ENCODE data around the gene STARD13. TPM values are rescaled to one million over a fixed set of nuclear protein-coding genes. Genes with fewer than 3 reads are reported as not detected.
A peak's percentile ranks its signal among the peaks of the same experiment; 100 is the strongest.

Gene STARD13
- total and polyA plus RNA-seq, 4 donors: 14.2 to 51.4 (median 22.2) TPM

DNA sequence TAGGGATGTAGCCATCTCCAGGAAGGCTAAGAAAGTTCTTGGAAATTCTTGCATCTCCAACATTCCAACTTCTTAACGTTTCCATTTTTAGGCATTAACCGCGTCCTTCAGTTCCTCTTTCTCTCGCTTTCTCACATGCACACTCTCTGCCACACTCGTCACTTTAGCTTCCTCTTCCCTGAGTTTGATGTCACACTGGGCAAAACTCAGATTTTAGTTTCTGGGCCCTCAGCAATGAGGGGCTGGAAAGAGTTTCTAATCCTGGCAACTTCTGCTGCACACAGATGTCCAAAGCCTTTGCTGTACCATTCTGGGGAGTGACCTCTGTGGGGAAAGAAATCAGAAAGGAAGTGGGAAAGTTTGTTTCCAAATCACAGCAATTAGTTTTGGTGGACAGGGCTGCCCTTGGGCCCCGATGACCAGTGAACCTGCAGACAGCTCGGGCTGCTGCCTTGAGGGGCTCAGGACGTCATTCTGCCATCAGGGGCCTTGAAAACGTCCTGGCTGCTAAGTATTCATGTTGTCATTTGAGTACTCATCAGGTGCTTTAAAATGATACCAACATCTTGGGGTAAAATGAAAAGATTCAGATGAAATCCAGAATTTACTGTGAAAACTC lies 180.1 kb downstream of the STARD13 start:
- WGBS (ENCODE audit: insufficient coverage): 90% methylated on average over 9 of the region's 9 CpGs
- H3K27me3 ChIP-seq (ENCODE audit: control insufficient read depth, insufficient read depth, low read length): no peaks in the 10 kb centered on the region
- no peak overlapping the region for H3K27ac ChIP-seq (ENCODE audit: low read depth, low read length)
- H3K9me3 ChIP-seq (ENCODE audit: control insufficient read depth, insufficient read depth, low read length): no peaks in the 10 kb centered on the region
- H3K36me3 ChIP-seq (ENCODE audit: control insufficient read depth, insufficient read depth, low read length): peaks cover 23% of the 10 kb centered on the region
- H3K4me1 ChIP-seq (ENCODE audit: control insufficient read depth, insufficient read depth, low read length): peaks cover 6% of the 10 kb centered on the region
- H3K4me3 ChIP-seq (ENCODE audit: low read depth, low read length): no peak overlapping the region
- peak in 1 of 6 donors; percentile 17 for DNase-seq (ENCODE audit: low read depth in 4 of 6, low spot score in 6 of 6)

DNA sequence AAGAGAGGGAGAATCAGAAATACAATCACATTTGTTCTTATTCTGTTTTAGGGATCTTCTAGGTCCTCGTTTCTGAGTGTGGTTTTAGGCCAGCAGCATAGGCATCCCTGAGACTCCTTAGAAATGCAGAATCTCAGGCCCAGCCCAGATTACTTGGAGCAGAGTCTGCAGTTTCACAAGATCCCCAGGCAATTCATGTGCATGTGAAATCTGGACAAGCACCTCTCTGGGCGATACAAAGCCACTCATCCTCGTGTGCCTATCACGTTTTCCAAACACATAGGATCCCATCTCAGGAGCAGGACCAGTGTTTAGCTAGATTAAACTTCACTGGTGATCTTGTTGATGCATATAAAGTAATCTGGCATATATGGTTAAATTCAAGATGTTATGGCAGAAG lies 182.1 kb downstream of the STARD13 start:
- Histone ChIP-seq H3K27ac (ENCODE audit: low read depth, low read length) (no peak overlapping the region), H3K9me3 (ENCODE audit: control insufficient read depth, insufficient read depth, low read length) (no peaks in the 10 kb centered on the region), H3K36me3 (ENCODE audit: control insufficient read depth, insufficient read depth, low read length) (peaks cover 16% of the 10 kb centered on the region), H3K4me1 (ENCODE audit: control insufficient read depth, insufficient read depth, low read length) (no peaks in the 10 kb centered on the region), H3K4me3 (ENCODE audit: low read depth, low read length) (no peak overlapping the region), H3K27me3 (ENCODE audit: control insufficient read depth, insufficient read depth, low read length) (no peaks in the 10 kb centered on the region)
- WGBS (ENCODE audit: insufficient coverage): 86% methylated on average over 1 of the region's 4 CpGs
- no peak for DNase-seq (ENCODE audit: low read depth in 4 of 6, low spot score in 6 of 6)

- no peaks in the 10 kb centered on the region for H3K27me3 ChIP-seq (ENCODE audit: control insufficient read depth, insufficient read depth, low read length)
- peaks cover 13% of the 10 kb centered on the region for H3K36me3 ChIP-seq (ENCODE audit: control insufficient read depth, insufficient read depth, low read length)
- no peaks in the 10 kb centered on the region for H3K9me3 ChIP-seq (ENCODE audit: control insufficient read depth, insufficient read depth, low read length)
- no peaks in the 10 kb centered on the region for H3K4me1 ChIP-seq (ENCODE audit: control insufficient read depth, insufficient read depth, low read length)
- no peak overlapping the region for H3K4me3 ChIP-seq (ENCODE audit: low read depth, low read length)
- DNase-seq (ENCODE audit: low read depth in 4 of 6, low spot score in 6 of 6): no peak
- H3K27ac ChIP-seq (ENCODE audit: low read depth, low read length): no peak overlapping the region
- WGBS (ENCODE audit: insufficient coverage): no CpG with 5 or more reads among the region's 2 CpGs
Observed at GRCh38 chr13:33101835-33102234, 183.7 kb downstream of the STARD13 start.

GRCh38 chr13:33100886-33101285 lies 184.7 kb downstream of the STARD13 start:
- H3K27me3 ChIP-seq (ENCODE audit: control insufficient read depth, insufficient read depth, low read length): no peaks in the 10 kb centered on the region
- H3K4me1 ChIP-seq (ENCODE audit: control insufficient read depth, insufficient read depth, low read length): no peaks in the 10 kb centered on the region
- no peak overlapping the region for H3K4me3 ChIP-seq (ENCODE audit: low read depth, low read length)
- no CpG with 5 or more reads among the region's 3 CpGs for WGBS (ENCODE audit: insufficient coverage)
- H3K36me3 ChIP-seq (ENCODE audit: control insufficient read depth, insufficient read depth, low read length): peaks cover 6% of the 10 kb centered on the region
- no peak for DNase-seq (ENCODE audit: low read depth in 4 of 6, low spot score in 6 of 6)
- H3K27ac ChIP-seq (ENCODE audit: low read depth, low read length): no peak overlapping the region
- no peaks in the 10 kb centered on the region for H3K9me3 ChIP-seq (ENCODE audit: control insufficient read depth, insufficient read depth, low read length)

DNA sequence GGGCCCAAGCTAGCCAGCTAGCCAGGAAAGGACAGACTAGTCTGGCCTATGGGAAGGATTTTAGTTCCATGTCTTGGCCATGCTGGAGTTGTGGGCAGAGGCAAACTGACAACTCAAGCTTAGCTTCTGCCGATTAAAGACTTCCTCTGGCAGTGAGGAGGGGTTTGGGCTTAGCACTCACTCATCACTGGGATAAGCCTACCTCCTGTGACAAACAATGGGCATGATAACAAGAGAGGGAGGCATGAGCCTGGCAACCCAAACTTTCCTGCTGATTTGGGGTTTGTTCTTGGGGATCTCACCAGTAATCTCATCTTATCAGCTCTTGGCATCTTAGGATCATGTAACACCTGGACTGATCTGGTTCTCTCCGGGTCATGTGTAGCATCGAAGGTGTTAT lies 185.7 kb downstream of the STARD13 start:
- no peak overlapping the region for H3K27ac ChIP-seq (ENCODE audit: low read depth, low read length)
- no peaks in the 10 kb centered on the region for H3K4me1 ChIP-seq (ENCODE audit: control insufficient read depth, insufficient read depth, low read length)
- DNase-seq (ENCODE audit: low read depth in 4 of 6, low spot score in 6 of 6): no peak
- H3K36me3 ChIP-seq (ENCODE audit: control insufficient read depth, insufficient read depth, low read length): no peaks in the 10 kb centered on the region
- no peaks in the 10 kb centered on the region for H3K9me3 ChIP-seq (ENCODE audit: control insufficient read depth, insufficient read depth, low read length)
- no peaks in the 10 kb centered on the region for H3K27me3 ChIP-seq (ENCODE audit: control insufficient read depth, insufficient read depth, low read length)
- no CpG with 5 or more reads among the region's 3 CpGs for WGBS (ENCODE audit: insufficient coverage)
- H3K4me3 ChIP-seq (ENCODE audit: low read depth, low read length): no peak overlapping the region

GRCh38 chr13:33096886-33097605 lies 188.5 kb downstream of the STARD13 start:
- DNase-seq (ENCODE audit: low read depth in 4 of 6, low spot score in 6 of 6): no peak
- no peak overlapping the region for H3K27ac ChIP-seq (ENCODE audit: low read depth, low read length)
- no peaks in the 10 kb centered on the region for H3K27me3 ChIP-seq (ENCODE audit: control insufficient read depth, insufficient read depth, low read length)
- no peaks in the 10 kb centered on the region for H3K9me3 ChIP-seq (ENCODE audit: control insufficient read depth, insufficient read depth, low read length)
- no CpG with 5 or more reads among the region's 2 CpGs for WGBS (ENCODE audit: insufficient coverage)
- H3K4me1 ChIP-seq (ENCODE audit: control insufficient read depth, insufficient read depth, low read length): no peaks in the 10 kb centered on the region
- no peak overlapping the region for H3K4me3 ChIP-seq (ENCODE audit: low read depth, low read length)
- no peaks in the 10 kb centered on the region for H3K36me3 ChIP-seq (ENCODE audit: control insufficient read depth, insufficient read depth, low read length)

DNA sequence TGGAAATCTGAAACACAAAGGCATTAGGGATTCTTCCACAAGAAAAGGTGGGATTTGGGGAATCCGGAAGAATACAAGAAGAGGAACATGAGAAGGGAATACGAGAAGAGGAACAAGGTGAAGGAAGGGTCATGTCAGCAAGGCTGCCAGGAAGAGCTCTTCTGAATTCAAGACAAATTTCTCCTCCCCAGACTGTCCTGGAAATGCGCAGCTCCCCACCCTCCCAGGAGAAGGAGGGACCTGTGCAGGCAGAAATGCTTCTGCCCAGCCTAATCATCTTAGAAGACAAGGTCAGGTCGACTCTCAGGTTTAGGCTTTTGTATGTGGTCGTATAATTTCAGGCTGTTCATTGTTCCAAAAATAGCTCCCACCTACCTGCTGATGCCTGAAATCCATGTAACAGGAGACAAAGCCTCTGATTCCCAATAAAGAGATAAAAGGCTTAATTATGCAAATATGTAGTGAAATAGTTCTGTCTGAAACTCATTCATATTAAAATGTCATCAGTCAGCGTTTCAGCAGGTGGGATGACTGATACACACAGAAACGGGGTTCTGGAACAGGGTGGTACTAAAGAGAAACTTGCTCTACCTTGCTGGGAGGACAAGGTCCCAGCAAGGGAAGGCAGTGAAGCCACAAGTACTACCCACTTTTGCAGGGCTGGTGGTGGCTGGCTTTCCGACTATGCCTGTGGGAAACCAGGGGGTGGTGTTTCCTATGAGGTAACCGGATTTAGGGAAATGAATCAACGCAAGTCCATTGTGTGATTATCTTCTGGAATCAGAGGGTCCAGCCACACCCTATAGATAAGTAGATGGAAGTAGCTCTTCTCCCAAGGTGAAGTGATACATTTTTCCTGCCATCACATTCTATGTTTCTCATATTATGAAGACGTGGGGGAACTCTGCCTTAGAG lies 193.2 kb downstream of the STARD13 start:
- DNase-seq (ENCODE audit: low read depth in 4 of 6, low spot score in 6 of 6): no peak
- no peak overlapping the region for H3K27ac ChIP-seq (ENCODE audit: low read depth, low read length)
- no peaks in the 10 kb centered on the region for H3K36me3 ChIP-seq (ENCODE audit: control insufficient read depth, insufficient read depth, low read length)
- H3K4me1 ChIP-seq (ENCODE audit: control insufficient read depth, insufficient read depth, low read length): peaks cover 4% of the 10 kb centered on the region
- H3K4me3 ChIP-seq (ENCODE audit: low read depth, low read length): no peak overlapping the region
- no peaks in the 10 kb centered on the region for H3K9me3 ChIP-seq (ENCODE audit: control insufficient read depth, insufficient read depth, low read length)
- 79% methylated on average over 4 of the region's 11 CpGs for WGBS (ENCODE audit: insufficient coverage)
- no peaks in the 10 kb centered on the region for H3K27me3 ChIP-seq (ENCODE audit: control insufficient read depth, insufficient read depth, low read length)

DNA sequence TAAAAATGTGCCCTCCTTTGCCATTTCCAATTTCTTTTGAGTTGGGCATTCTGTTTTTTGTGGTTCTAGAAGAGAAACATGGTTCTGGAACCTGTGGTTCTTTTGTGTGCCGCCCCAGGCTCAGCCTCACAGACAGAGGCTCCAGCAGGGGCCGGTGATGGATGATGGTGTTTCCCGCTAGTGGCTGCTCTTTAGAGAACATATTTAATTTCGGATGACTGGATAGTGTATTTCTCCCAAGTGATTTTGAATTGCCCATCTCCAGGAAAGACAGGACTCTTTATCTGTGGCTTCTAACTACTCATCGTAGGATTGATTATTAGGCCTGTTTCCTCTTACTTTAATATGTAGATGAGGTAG lies 194.2 kb downstream of the STARD13 start:
- WGBS (ENCODE audit: insufficient coverage): 62% methylated on average over 2 of the region's 5 CpGs

DNA sequence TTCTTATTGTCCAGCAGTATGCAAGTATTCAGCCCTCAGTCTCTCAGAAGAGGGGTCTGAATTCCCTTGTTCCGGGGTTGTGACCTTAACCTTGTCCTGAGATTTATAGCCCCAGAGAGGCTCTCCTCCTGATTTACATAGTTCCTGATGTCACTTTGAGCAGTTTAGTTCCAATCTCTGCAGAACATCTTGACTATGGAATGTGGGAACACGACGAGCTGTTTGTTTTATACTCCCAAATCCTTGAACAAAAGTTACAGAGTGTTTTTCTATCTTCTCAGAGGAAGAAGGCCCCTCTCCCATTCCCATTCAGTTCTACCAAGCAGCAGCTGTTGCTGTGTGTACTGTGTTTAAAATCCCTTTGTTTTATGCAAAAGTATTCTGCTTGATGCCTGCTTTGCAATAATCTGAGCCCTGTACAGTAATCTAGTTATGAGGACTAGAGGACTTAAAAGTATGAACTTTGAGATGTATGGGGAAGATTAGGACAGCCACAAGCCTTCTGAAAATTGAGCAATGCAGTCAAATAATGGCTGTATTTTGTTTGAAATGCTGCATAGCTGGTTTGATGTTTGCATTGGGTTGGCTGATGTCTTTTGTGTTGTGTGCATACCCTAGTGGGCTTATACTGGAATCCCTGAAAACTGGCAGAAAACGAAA lies 194.7 kb downstream of the STARD13 start:
- no peaks in the 10 kb centered on the region for H3K36me3 ChIP-seq (ENCODE audit: control insufficient read depth, insufficient read depth, low read length)
- peak overlapping the region; percentile 1 for H3K27ac ChIP-seq (ENCODE audit: low read depth, low read length)
- no peaks in the 10 kb centered on the region for H3K9me3 ChIP-seq (ENCODE audit: control insufficient read depth, insufficient read depth, low read length)
- peak in 1 of 6 donors; percentile 6 for DNase-seq (ENCODE audit: low read depth in 4 of 6, low spot score in 6 of 6)
- no peaks in the 10 kb centered on the region for H3K27me3 ChIP-seq (ENCODE audit: control insufficient read depth, insufficient read depth, low read length)
- H3K4me1 ChIP-seq (ENCODE audit: control insufficient read depth, insufficient read depth, low read length): peaks cover 4% of the 10 kb centered on the region
- 100% methylated on average over 1 of the region's 4 CpGs for WGBS (ENCODE audit: insufficient coverage)
- no peak overlapping the region for H3K4me3 ChIP-seq (ENCODE audit: low read depth, low read length)

More for the DNA sequence above, 194.2 kb downstream of the STARD13 start:
- DNase-seq (ENCODE audit: low read depth in 4 of 6, low spot score in 6 of 6): peak in 1 of 6 donors; percentile 65
- Histone ChIP-seq H3K4me3 (ENCODE audit: low read depth, low read length) (no peak overlapping the region), H3K4me1 (ENCODE audit: control insufficient read depth, insufficient read depth, low read length) (peaks cover 4% of the 10 kb centered on the region), H3K27me3 (ENCODE audit: control insufficient read depth, insufficient read depth, low read length) (no peaks in the 10 kb centered on the region), H3K36me3 (ENCODE audit: control insufficient read depth, insufficient read depth, low read length) (no peaks in the 10 kb centered on the region), H3K27ac (ENCODE audit: low read depth, low read length) (peak overlapping the region; percentile 1), H3K9me3 (ENCODE audit: control insufficient read depth, insufficient read depth, low read length) (no peaks in the 10 kb centered on the region)

Measured in spinal cord (tissue), 10 donors.